ENCODE data around the gene TMEM30A.

The TMEM30A gene

GRCh38 chr6:75268988-75269354, 15.6 kb downstream of the TMEM30A start:
- TF ChIP-seq Cebpa-rat (IDR thresholded peaks at IDR 0.05), result no peak
- Histone ChIP-seq H3K27ac (no peak overlapping the region), H4K20me1 (peaks cover 52% of the 10 kb centered on the region), H3K9me3 (peaks cover 9% of the 10 kb centered on the region; the same call in 1 of the 2 replicates), H3K4me1 (no peaks in the 10 kb centered on the region), H3K9ac (no peak overlapping the region), H3K36me3 (peaks cover 44% of the 10 kb centered on the region), H3K27me3 (no peaks in the 10 kb centered on the region), H3K4me2 (no peak overlapping the region), H3K4me3 (no peak overlapping the region)

DNA sequence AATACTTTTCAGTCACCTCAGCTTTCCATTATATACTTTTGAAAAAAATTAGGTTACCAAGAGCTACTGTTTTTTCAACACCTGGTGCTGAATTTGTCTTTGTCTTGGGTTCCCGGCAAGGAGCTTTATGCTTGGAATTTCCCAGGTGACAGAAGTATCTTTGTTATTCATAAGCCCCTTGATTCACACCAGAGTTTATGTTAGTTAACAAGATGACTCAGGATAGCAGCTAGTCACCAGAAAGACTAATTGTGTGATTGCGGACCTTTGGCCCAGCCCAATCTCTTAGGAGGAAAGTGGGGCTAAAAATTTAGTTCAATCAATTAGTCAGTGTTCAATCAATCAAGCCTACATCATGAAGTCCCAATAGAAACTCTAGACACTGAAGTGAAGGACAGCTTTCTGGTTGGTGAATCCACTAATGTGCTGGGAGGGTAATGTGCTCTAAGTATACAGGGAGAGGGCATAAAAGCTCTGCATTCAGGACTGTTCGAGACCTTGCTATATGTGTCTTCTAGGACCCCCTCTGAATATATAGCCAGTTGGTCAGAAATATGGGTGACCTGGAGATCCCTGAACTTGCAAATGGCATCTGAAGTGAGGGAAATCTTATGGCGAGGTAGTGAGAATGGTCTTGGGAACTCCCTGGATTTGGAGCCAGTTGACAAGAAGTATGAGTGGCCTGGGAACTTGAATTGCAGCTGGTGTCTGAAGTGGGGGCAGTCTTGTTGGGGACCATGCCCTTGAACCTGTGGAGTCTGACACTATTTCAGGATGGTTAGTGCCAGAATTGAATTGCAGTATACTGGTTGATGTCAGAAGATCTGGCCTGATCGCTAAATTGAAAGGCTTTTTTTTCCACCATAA, 16.2 kb downstream of the TMEM30A start:
- H3K27me3 ChIP-seq, result no peaks in the 10 kb centered on the region
- H3K9me3 ChIP-seq, result peaks cover 8% of the 10 kb centered on the region; the same call in 1 of the 2 replicates
- no peak overlapping the region for H3K4me2 ChIP-seq
- H3K27ac ChIP-seq, result no peak overlapping the region
- H4K20me1 ChIP-seq, result peaks cover 49% of the 10 kb centered on the region
- no peak overlapping the region for H3K9ac ChIP-seq
- peaks cover 48% of the 10 kb centered on the region for H3K36me3 ChIP-seq
- H3K4me3 ChIP-seq, result no peak overlapping the region
- TF ChIP-seq Cebpa-rat (IDR thresholded peaks at IDR 0.05), result no peak
- H3K4me1 ChIP-seq, result no peaks in the 10 kb centered on the region

DNA sequence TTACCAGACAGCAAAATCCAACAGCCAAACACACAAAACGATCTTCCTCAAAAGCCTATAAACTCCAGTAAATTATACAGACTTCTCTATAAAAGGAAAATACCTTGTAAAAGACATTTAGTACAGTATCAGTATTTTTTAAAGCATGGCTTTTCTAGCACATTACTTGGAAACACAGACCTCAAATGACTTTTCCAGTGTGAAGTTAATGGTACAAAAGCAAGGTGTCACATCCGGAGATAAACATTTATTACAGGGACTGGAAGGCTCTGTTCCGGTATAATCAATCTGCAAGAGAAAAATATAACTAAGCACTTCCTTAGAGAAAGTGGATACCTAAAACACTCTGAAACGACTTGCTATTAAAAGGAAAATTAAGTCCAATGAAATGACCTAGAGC, 17.1 kb downstream of the TMEM30A start:
- Histone ChIP-seq H3K4me3 (no peak overlapping the region), H3K27me3 (no peaks in the 10 kb centered on the region), H4K20me1 (peaks cover 50% of the 10 kb centered on the region), H3K36me3 (peaks cover 48% of the 10 kb centered on the region), H3K9ac (no peak overlapping the region), H3K4me2 (no peak overlapping the region), H3K9me3 (no peaks in the 10 kb centered on the region; the same call in 1 of the 2 replicates), H3K27ac (no peak overlapping the region), H3K4me1 (no peaks in the 10 kb centered on the region)
- TF ChIP-seq Cebpa-rat (IDR thresholded peaks at IDR 0.05), result no peak

- H3K27ac ChIP-seq, result no peak overlapping the region
- no peak overlapping the region for H3K4me2 ChIP-seq
- no peak overlapping the region for H3K4me3 ChIP-seq
- no peak for TF ChIP-seq Cebpa-rat (IDR thresholded peaks at IDR 0.05)
- no peaks in the 10 kb centered on the region for H3K9me3 ChIP-seq
- peaks cover 57% of the 10 kb centered on the region for H4K20me1 ChIP-seq
- no peak overlapping the region for H3K9ac ChIP-seq
- peaks cover 48% of the 10 kb centered on the region for H3K36me3 ChIP-seq
- no peaks in the 10 kb centered on the region for H3K27me3 ChIP-seq
- no peaks in the 10 kb centered on the region for H3K4me1 ChIP-seq
These were observed 17.8 kb downstream of the TMEM30A start for GRCh38 chr6:75266716-75267291.

GRCh38 chr6:75263401-75263750, 21.2 kb downstream of the TMEM30A start:
- Histone ChIP-seq H3K9ac (no peak overlapping the region), H3K27ac (no peak overlapping the region)

DNA sequence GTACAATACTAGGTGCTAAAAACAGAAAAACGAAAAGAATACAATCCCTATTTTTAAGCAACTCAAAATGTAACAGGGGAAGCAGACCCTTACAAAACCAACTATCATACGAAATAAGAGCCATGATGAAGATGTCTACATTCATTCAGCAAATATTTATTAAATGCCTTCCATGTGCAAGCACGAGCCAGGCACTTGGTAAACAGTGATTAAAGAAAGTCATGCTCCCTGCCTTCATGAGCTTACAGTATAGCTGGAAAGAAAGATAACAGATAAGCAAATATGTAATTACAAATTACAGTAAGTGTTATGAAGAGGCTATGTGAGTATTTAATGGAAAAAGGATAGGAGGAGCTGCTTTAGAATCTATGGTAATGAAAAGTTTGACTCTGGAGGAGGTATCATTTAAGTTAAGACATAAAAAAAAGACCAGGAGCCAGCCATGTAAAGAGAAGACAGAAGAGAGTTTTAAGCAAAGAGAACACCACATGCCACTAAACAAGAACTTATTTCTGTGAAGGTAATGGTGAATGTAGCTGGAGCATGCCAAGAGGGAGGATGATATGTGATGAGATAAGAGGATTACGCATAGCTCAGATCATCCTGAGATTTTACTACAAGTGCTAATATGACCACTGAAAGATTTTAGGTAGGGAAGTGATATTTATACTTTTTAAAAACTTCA, 21.7 kb downstream of the TMEM30A start:
- Histone ChIP-seq H3K4me2 (no peak overlapping the region), H4K20me1 (peaks cover 36% of the 10 kb centered on the region), H3K27ac (no peak overlapping the region), H3K36me3 (peaks cover 68% of the 10 kb centered on the region), H3K9ac (no peak overlapping the region), H3K4me1 (no peaks in the 10 kb centered on the region), H3K9me3 (no peaks in the 10 kb centered on the region), H3K27me3 (no peaks in the 10 kb centered on the region), H3K4me3 (no peak overlapping the region)
- no peak for TF ChIP-seq Cebpa-rat (IDR thresholded peaks at IDR 0.05)

More at GRCh38 chr6:75263401-75263750, 21.2 kb downstream of the TMEM30A start:
- H3K4me1 ChIP-seq, result no peaks in the 10 kb centered on the region
- H3K36me3 ChIP-seq, result peaks cover 64% of the 10 kb centered on the region
- no peak overlapping the region for H3K4me2 ChIP-seq
- no peaks in the 10 kb centered on the region for H3K9me3 ChIP-seq
- H3K27me3 ChIP-seq, result no peaks in the 10 kb centered on the region
- no peak for TF ChIP-seq Cebpa-rat (IDR thresholded peaks at IDR 0.05)
- peaks cover 41% of the 10 kb centered on the region for H4K20me1 ChIP-seq
- H3K4me3 ChIP-seq, result no peak overlapping the region

DNA sequence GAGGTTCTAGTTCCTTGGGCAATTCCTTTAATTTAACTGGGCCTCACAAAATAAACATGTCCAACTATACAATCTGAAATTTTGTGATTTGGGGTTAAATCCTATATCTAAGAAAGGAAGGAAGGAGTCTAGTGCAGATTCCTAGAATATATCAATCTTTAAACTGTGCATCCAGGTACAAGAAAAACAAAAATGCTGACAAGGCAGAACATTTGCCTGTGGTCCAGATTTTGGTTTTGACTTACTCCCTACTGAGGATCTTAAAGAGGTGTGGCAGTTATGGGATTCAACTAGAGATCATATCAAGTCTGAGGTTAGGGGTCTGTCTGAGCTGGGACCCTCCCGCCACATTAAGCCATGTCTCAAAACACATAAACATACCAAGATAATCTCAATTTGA, 23.3 kb downstream of the TMEM30A start:
- H4K20me1 ChIP-seq, result peaks cover 22% of the 10 kb centered on the region
- peaks cover 83% of the 10 kb centered on the region for H3K36me3 ChIP-seq

DNA sequence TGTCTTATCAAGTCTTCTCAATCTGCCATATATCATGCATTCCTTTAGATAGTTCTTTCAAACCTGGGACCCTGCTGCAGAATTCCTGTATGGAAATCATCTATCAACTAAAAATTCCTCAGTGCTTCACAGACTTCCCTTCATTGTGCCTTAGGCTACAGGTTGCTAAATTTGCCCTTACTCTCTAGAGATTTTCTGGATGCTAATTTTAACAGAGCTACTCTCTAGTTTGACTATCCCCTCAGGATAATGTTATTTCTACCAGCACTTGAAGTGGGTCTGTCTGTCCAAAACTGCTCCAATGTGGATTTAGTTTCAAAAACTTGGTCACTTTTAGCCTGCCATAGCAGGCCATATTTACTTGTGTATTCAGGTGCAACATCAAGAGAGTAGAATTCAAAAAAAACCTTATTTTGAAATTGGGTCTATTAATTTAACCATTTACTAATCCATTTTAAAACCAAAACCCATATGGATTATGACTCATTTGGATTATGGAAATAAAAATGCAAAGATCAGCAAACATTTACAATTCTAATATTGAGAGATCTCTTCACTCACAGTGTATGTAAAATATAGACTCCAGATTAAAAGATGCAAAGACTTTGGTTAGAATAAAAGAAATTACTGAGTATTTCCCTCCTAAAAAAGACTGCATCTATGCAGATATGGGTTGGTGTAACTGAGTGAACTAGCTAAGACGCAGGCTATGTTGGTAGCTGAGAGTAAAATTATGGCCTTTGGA, 27.1 kb downstream of the TMEM30A start:
- TF ChIP-seq Cebpa-rat (IDR thresholded peaks at IDR 0.05), result no peak
- H4K20me1 ChIP-seq, result peaks cover 12% of the 10 kb centered on the region; the same call in 1 of the 2 replicates
- H3K9me3 ChIP-seq, result no peaks in the 10 kb centered on the region
- H3K4me2 ChIP-seq, result no peak overlapping the region
- peaks cover 80% of the 10 kb centered on the region for H3K36me3 ChIP-seq
- no peaks in the 10 kb centered on the region for H3K4me1 ChIP-seq
- H3K27ac ChIP-seq, result no peak overlapping the region
- no peak overlapping the region for H3K9ac ChIP-seq
- H3K27me3 ChIP-seq, result no peaks in the 10 kb centered on the region
- no peak overlapping the region for H3K4me3 ChIP-seq

More for the DNA sequence above, 23.3 kb downstream of the TMEM30A start:
- no peaks in the 10 kb centered on the region for H3K4me1 ChIP-seq
- no peak overlapping the region for H3K4me2 ChIP-seq
- H3K27ac ChIP-seq, result no peak overlapping the region
- no peak overlapping the region for H3K9ac ChIP-seq
- TF ChIP-seq Cebpa-rat (IDR thresholded peaks at IDR 0.05), result no peak
- no peaks in the 10 kb centered on the region for H3K9me3 ChIP-seq
- H3K27me3 ChIP-seq, result no peaks in the 10 kb centered on the region
- no peak overlapping the region for H3K4me3 ChIP-seq

DNA sequence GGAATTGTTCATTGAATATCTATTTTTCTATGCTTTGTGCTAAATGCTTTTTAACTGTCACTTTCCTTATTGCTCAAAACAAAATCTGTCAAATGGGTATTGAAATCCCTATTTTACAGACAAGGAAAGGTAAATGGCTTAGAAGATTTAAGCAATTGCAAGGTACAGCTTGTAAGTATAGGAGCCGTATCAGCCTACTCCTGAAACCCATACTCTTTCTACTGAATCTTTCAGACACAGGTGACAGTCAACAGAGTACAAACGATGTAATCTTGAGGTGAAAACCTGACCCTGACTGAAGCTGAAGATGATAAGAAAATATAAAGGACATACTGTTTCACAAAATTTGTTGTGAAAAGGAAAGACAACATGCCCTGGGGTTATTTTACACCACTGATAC, 34.0 kb downstream of the TMEM30A start:
- H4K20me1 ChIP-seq, result no peaks in the 10 kb centered on the region; the same call in 1 of the 2 replicates
- H3K4me2 ChIP-seq, result no peak overlapping the region
- H3K27me3 ChIP-seq, result no peaks in the 10 kb centered on the region
- H3K9me3 ChIP-seq, result no peaks in the 10 kb centered on the region
- H3K27ac ChIP-seq, result no peak overlapping the region
- no peaks in the 10 kb centered on the region for H3K4me1 ChIP-seq
- peaks cover 20% of the 10 kb centered on the region for H3K36me3 ChIP-seq
- H3K4me3 ChIP-seq, result no peak overlapping the region
- no peak for TF ChIP-seq Cebpa-rat (IDR thresholded peaks at IDR 0.05)
- H3K9ac ChIP-seq, result no peak overlapping the region

Measured in BLaER1 (cell line).